HG03439 (cell line): Measurements from ENCODE around the gene NDUFA11.
"Not testable (repeated sequence)": the region's sequence is repeated elsewhere in the genome, so short reads cannot be mapped to it uniquely, and the experiment has no call there.

Experiments
- ATAC-seq: cut with Tn5 transposase; IDR thresholded peaks from one replicate; pipeline ENCODE4 v1.9.1; 2021; ENCODE audit warnings: mild to moderate bottlenecking, moderate library complexity; ENCODE audit not compliant: unreplicated experiment

Gene NDUFA11

GRCh38 chr19:5863030-5863665, 40.4 kb downstream of the NDUFA11 start:
- no peak for ATAC-seq

- no peak for ATAC-seq
These were observed 46.1 kb downstream of the NDUFA11 start for GRCh38 chr19:5857203-5858081.

- ATAC-seq: not testable (repeated sequence)
These were observed 48.4 kb downstream of the NDUFA11 start for GRCh38 chr19:5855151-5855550.

GRCh38 chr19:5854121-5854520, 49.5 kb downstream of the NDUFA11 start:
- not testable (repeated sequence) for ATAC-seq

GRCh38 chr19:5851302-5851701, 52.3 kb downstream of the NDUFA11 start, which contains the start of gene FUT3:
FUT3 (minus strand) TSS chr19:5851449.
- no peak for ATAC-seq

- ATAC-seq: no peak
These were observed 52.8 kb downstream of the NDUFA11 start for GRCh38 chr19:5850743-5851293.

GRCh38 chr19:5850189-5850588, 53.4 kb downstream of the NDUFA11 start:
- no peak for ATAC-seq

GRCh38 chr19:5848621-5849020, 55.0 kb downstream of the NDUFA11 start:
- ATAC-seq: not testable (repeated sequence)

GRCh38 chr19:5847846-5848245, 55.7 kb downstream of the NDUFA11 start:
- ATAC-seq: not testable (repeated sequence)
